BJ (cell line): ENCODE results near the gene MTR. TPM values are rescaled to one million over a fixed set of nuclear protein-coding genes. Genes with fewer than 3 reads are reported as not detected.

Experiments used
- CTCF ChIA-PET: fragments of 350-600 bp; formaldehyde crosslinking; extraction: SDS; loops from one replicate; lab custom pipeline; 2021; ENCODE audit warnings: antibody characterized with exemption, inconsistent platforms; lab: Yijun Ruan, JAX
- POLR2A ChIA-PET: fragments of 300-600 bp; sonication (Branson Sonifier 250); formaldehyde crosslinking; extraction: SDS; loops from one replicate; lab custom pipeline; 2021; ENCODE audit warnings: antibody characterized with exemption; lab: Charles Lee
- DNase-seq: peaks from one replicate; pipeline ENCODE4 v3.0.0-alpha.2; 2011; ENCODE audit warnings: low read depth
- H3K27me3 ChIP-seq: 2 replicates; pipeline ENCODE4 v1.6.0; 2011; ENCODE audit warnings: low read length; ENCODE audit not compliant: control insufficient read depth, insufficient read depth
- H3K36me3 ChIP-seq: 2 replicates; pipeline ENCODE4 v1.5.1; 2011; ENCODE audit warnings: low read length; ENCODE audit not compliant: control insufficient read depth, insufficient read depth
- H3K4me3 ChIP-seq: 2 replicates; pipeline ENCODE4 v1.5.1; 2011; ENCODE audit warnings: low read depth, mild to moderate bottlenecking, control low read depth, low read length
- polyA plus RNA-seq: library from polyadenylated mRNA; depleted of rRNA; stranded (reverse); fragments of >200 nt; gene quantifications from 2 replicates; pipeline ENCODE4 v1.2.3, GENCODE V29; 2011; rRNA removed
- TF ChIP-seq, protein P1 (sequence below): IDR thresholded peaks from 2 replicates; pipeline ENCODE4 v1.5.1; 2011; ENCODE audit warnings: low read depth, mild to moderate bottlenecking, control low read depth, inconsistent platforms, low read length, moderate library complexity; ENCODE audit not compliant: insufficient read depth

Gene MTR
- polyA plus RNA-seq, 1 experiment = 5.3 TPM

DNA sequence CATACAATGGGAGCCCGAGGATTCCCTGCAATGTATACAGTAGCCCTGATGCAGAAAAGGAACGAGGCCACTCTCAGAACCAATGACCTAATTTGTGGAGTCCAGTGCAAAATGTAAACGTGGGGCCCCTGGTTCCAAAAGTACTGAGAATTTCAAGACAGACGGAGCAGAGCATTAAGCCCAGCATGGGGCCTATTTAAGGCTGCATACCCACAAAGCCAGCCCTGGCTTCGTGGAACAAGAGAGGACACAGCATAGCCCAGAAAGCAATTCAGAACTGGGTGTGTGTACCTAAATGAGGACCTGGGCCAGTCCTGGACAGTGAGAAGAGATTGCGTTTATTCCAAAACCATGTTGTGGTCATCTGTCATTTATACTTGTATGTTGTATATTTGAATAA is 153.9 kb downstream of the MTR start:
- H3K27me3 ChIP-seq = no peaks in the 10 kb centered on the region
- no peaks in the 10 kb centered on the region for H3K36me3 ChIP-seq
- CTCF ChIA-PET = no interaction called here
- POLR2A ChIA-PET = no interaction called here
- H3K4me3 ChIP-seq = no peak overlapping the region
- TF ChIP-seq, protein P1, sequence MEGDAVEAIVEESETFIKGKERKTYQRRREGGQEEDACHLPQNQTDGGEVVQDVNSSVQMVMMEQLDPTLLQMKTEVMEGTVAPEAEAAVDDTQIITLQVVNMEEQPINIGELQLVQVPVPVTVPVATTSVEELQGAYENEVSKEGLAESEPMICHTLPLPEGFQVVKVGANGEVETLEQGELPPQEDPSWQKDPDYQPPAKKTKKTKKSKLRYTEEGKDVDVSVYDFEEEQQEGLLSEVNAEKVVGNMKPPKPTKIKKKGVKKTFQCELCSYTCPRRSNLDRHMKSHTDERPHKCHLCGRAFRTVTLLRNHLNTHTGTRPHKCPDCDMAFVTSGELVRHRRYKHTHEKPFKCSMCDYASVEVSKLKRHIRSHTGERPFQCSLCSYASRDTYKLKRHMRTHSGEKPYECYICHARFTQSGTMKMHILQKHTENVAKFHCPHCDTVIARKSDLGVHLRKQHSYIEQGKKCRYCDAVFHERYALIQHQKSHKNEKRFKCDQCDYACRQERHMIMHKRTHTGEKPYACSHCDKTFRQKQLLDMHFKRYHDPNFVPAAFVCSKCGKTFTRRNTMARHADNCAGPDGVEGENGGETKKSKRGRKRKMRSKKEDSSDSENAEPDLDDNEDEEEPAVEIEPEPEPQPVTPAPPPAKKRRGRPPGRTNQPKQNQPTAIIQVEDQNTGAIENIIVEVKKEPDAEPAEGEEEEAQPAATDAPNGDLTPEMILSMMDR = no peak
- DNase-seq = no peak

DNA sequence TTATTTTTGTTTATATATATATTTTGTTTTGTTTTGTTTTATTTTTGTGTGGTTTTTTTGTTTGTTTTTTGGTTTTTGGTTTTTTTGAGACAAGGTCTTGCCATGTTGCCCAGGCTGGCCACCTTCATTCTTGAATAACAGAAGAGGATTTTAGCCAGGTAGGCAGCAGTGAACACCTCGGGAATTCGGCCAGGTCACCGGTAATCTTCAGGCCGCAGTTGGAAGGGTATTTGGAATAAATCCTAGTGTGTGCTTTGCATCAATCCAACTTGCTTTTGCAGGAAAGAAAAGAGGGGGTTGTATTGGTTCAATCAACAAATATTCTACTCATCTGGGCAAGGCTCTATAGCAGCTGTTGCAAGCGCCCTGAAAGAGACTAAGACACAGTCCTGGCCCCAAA is 155.3 kb downstream of the MTR start:
- ChIA-PET POLR2A (no interaction called here), CTCF (no interaction called here)
- TF ChIP-seq, protein P1 = no peak
- Histone ChIP-seq H3K27me3 (no peaks in the 10 kb centered on the region), H3K4me3 (no peak overlapping the region), H3K36me3 (no peaks in the 10 kb centered on the region)
- DNase-seq = no peak

DNA sequence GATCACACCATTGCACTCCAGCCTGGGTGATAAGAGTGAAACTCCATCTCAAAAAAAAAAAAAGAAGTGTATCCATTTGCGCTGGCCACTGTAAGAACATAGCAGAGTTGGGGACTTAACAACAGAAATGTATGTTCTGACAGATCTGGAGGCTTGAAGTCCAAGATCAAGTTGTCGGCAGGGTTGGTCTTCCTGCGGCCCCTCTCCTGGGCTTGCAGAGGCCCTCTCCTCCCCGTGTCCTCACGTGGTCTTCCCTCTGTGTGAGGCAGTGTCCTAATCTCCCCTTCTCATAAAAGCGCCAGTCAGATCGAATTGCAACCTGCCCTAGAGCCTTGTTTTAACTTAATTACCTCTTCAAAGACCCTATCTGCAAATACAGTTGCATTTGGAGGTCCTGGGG is 156.6 kb downstream of the MTR start:
- Histone ChIP-seq H3K4me3 (no peak overlapping the region), H3K36me3 (no peaks in the 10 kb centered on the region), H3K27me3 (no peaks in the 10 kb centered on the region)
- TF ChIP-seq, protein P1 = no peak
- CTCF ChIA-PET = no interaction called here
- DNase-seq = no peak
- POLR2A ChIA-PET = no interaction called here

DNA sequence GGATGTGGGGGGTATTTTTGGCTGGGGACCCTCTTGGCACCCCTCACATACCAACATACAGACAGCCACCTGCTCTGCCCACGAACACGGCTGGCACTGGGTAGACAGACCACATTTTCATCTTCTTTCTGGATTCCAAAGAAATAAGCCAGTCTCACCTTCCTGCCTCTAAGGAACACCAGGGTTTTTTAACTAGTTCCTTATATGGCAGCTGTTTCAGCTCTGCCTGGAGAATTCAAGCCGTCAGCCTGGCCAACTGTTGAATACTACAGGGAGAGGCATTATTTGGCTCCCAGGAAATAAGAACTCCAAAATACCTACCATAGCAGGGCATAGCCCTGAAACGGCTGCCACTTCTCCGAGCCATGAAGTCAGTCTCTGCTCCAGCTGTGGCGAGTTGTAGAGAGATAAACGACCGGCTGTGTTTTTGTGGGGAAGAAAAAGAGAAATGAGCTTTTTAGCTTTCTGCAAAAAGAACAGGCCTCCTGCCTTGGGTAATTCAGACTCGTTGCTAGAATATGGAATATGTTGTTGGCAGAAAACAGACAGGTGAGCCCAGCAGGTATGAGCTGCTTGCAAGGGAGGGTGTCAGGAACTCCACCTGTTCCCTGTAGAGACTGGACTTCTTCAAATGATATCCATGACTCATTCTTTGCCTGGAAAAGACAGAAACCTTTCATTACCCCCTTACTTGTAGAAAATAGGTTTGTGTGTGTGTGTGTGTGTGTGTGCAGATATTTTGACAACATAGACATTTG is 157.3 kb downstream of the MTR start:
- CTCF ChIA-PET = no interaction called here
- DNase-seq = no peak
- TF ChIP-seq, protein P1 = no peak
- Histone ChIP-seq H3K4me3 (no peak overlapping the region), H3K36me3 (no peaks in the 10 kb centered on the region), H3K27me3 (no peaks in the 10 kb centered on the region)
- POLR2A ChIA-PET = no interaction called here

DNA sequence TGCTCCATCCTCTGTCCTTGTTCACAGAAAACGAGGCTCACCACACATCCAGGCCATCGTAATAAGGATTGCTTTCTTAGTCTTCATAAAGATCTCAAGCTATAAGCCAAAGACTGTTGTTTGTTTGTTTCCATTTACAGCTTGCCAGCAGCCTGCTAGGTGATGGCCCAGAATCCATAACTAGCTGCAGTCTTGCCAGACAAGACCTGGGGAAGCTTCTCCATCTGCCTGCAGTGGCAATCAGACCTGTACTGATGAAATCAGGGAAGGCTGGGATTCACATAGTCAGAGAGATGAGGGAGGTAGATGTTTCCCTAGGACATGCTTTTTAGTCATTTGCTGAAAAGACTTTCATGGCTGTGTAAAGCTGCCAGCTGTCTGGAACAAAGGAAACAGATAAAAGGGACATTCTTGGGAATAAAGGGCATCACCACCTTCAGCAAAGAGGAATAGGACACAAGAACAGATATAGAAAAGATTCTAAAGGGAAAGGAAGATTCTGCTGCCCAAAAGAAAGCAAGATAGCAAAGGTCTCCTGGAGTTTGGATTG is 158.1 kb downstream of the MTR start:
- Histone ChIP-seq H3K36me3 (no peaks in the 10 kb centered on the region), H3K4me3 (no peak overlapping the region), H3K27me3 (no peaks in the 10 kb centered on the region)
- CTCF ChIA-PET = no interaction called here
- DNase-seq = no peak
- POLR2A ChIA-PET = no interaction called here
- TF ChIP-seq, protein P1 = no peak

Other genes starting within 250 kb of the MTR start
- gene HEATR1, start 190.8 kb upstream of the MTR start, polyA plus RNA-seq = 11.4 and 19.7 TPM in 2 replicates
- gene ACTN2, start 108.8 kb upstream of the MTR start, polyA plus RNA-seq = not detected in 2 replicates
- not detected in 2 replicates for gene MT1HL1, start 209.1 kb downstream of the MTR start, polyA plus RNA-seq
- not detected in 2 replicates for gene RYR2, start 246.9 kb downstream of the MTR start, polyA plus RNA-seq